GM12891 (cell line): ENCODE measurements around the gene PIK3R5.

Experiments
- PAX5 ChIP-seq: IDR thresholded peaks from 2 replicates; pipeline ENCODE4 v1.6.1; 2011; ENCODE audit warnings: low read length, moderate library complexity, mild to moderate bottlenecking; ENCODE audit not compliant: insufficient read depth, severe bottlenecking
- POLR2A ChIP-seq: IDR thresholded peaks from 2 replicates; pipeline ENCODE4 v1.6.1; 2011; ENCODE audit warnings: low read depth, low read length, control low read depth
- POLR2AphosphoS5 ChIP-seq: IDR thresholded peaks from 2 replicates; pipeline ENCODE4 v1.6.1; 2011; ENCODE audit warnings: low read depth, low read length, control low read depth
- POU2F2 ChIP-seq: IDR thresholded peaks from 2 replicates; pipeline ENCODE4 v1.6.1; 2011; ENCODE audit warnings: low read depth, mild to moderate bottlenecking, control low read depth, low read length, moderate library complexity
- SPI1 ChIP-seq: IDR thresholded peaks from 2 replicates; pipeline ENCODE4 v1.6.1; 2011; ENCODE audit warnings: low read depth, low read length, control low read depth
- TAF1 ChIP-seq: IDR thresholded peaks from 2 replicates; pipeline ENCODE4 v1.6.1; 2011; ENCODE audit warnings: low read depth, low read length, control low read depth

DNA sequence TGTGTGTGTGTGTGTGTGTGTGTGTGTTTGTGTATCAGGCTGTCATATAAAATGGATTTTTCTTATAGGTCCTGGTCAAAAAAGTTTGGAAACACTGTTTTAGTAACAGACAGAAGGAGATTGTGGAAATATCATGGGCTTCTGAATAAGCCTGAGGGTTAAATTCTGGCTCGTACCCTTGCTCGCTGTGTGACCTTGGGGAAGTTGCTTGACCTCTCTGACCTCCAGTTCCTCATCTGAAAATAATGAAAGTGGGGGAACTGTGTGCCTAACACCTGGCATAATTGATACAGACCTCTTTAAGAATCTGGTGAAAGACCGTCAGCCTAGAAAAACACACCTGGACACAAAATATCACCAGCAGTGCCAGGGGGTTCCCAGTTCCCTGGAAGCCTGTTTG is 72.4 kb downstream of the PIK3R5 start:
- TF ChIP-seq POU2F2 (no peak), POLR2AphosphoS5 (no peak), TAF1 (no peak), POLR2A (no peak), PAX5 (no peak), SPI1 (no peak)
